ENCODE results near the gene KLHL17. TPM values are rescaled to one million over a fixed set of nuclear protein-coding genes. Genes with fewer than 3 reads are reported as not detected.
"Not testable (repeated sequence)": the region's sequence is repeated elsewhere in the genome, so short reads cannot be mapped to it uniquely, and the experiment has no call there.

Gene KLHL17
- total RNA-seq, 1 experiment from 2014 or later, result 41.4 TPM

- no peak overlapping the region for H2AK5ac ChIP-seq (ENCODE audit: insufficient read length, low read length)
Observed at GRCh38 chr1:993379-993995, 33.1 kb downstream of the KLHL17 start.

GRCh38 chr1:994546-994945 is 34.2 kb downstream of the KLHL17 start:
- H3K14ac ChIP-seq (ENCODE audit: insufficient read depth, low read length); H2BK120ac ChIP-seq (ENCODE audit: low read depth, low read length, poor library complexity, severe bottlenecking); H3K4me3 Mint-ChIP-seq; H2AFZ ChIP-seq (ENCODE audit: low read length); H2BK20ac ChIP-seq (ENCODE audit: low read depth, low read length, poor library complexity, severe bottlenecking); H3K9ac ChIP-seq (ENCODE audit: extremely low read depth, insufficient read length, low read length); H3K79me2 ChIP-seq (ENCODE audit: insufficient read depth, low read length); H4K8ac ChIP-seq (replicated peaks; ENCODE audit: insufficient read length, low read depth, low read length); H3K4me1 ChIP-seq (ENCODE audit: insufficient read depth, low read length); H3K4me2 ChIP-seq (ENCODE audit: insufficient read depth, insufficient read length, low read length); H3T11ph ChIP-seq (ENCODE audit: low read length); H4K91ac ChIP-seq (ENCODE audit: insufficient read length, low read depth, low read length); H3K79me1 ChIP-seq (ENCODE audit: insufficient read depth, low read depth, low read length, poor library complexity, severe bottlenecking); H3K27ac Mint-ChIP-seq; H3K23ac ChIP-seq (ENCODE audit: insufficient read length, low read depth, low read length); H3K18ac ChIP-seq (ENCODE audit: insufficient read length, low read depth, low read length); H2BK5ac ChIP-seq (ENCODE audit: insufficient read length, low read length); H3K4ac ChIP-seq (ENCODE audit: low read depth, low read length); H4K5ac ChIP-seq (ENCODE audit: insufficient read length, low read depth, low read length); H4K20me1 ChIP-seq (ENCODE audit: control insufficient read depth, insufficient read depth, insufficient read length); H3K36me3 Mint-ChIP-seq (ENCODE audit: insufficient read depth in 1 of 3, low read depth in 3 of 3); H2BK12ac ChIP-seq (ENCODE audit: insufficient read length, low read depth, low read length); H3K27ac ChIP-seq (ENCODE audit: insufficient read length, low read depth, low read length); H3K9me3 ChIP-seq (ENCODE audit: control insufficient read depth, low read depth, low read length); H3K56ac ChIP-seq (ENCODE audit: insufficient read length, low read depth, low read length); H2AK5ac ChIP-seq (ENCODE audit: insufficient read length, low read length); H2BK15ac ChIP-seq (ENCODE audit: low read depth, low read length); DNase-seq: not testable (repeated sequence)
- no CpG with 5 or more reads among the region's 6 CpGs for WGBS (ENCODE audit: extremely low coverage, insufficient read length, low lambda C conversion rate)
- Histone ChIP-seq H3K27me3 (ENCODE audit: insufficient read depth, low read length) (peaks cover 29% of the 10 kb centered on the region; the same call in 1 of the 2 replicates), H3K23me2 (ENCODE audit: insufficient read length, low read depth, low read length, poor library complexity, severe bottlenecking) (peaks cover 12% of the 10 kb centered on the region)
- peaks cover 12 to 16% of the 10 kb centered on the region in 2 experiments for H3K9me3 Mint-ChIP-seq
- H3K4me1 Mint-ChIP-seq, result peaks cover 3 to 11% of the 10 kb centered on the region in 2 experiments
- peaks cover 91% of the 10 kb centered on the region for H3K27me3 Mint-ChIP-seq (ENCODE audit: low read depth)

More at GRCh38 chr1:993379-993995, 33.1 kb downstream of the KLHL17 start:
- no peaks in the 10 kb centered on the region for H3K79me1 ChIP-seq (ENCODE audit: insufficient read depth, low read depth, low read length, poor library complexity, severe bottlenecking)
- no peak overlapping the region for H3K23ac ChIP-seq (ENCODE audit: insufficient read length, low read depth, low read length)
- peaks cover 0 to 4% (median 3%) of the 10 kb centered on the region in 3 experiments; a peak in 3 of 7 replicates for H3K36me3 Mint-ChIP-seq (ENCODE audit: insufficient read depth in 1 of 3, low read depth in 3 of 3)
- H3K23me2 ChIP-seq (ENCODE audit: insufficient read length, low read depth, low read length, poor library complexity, severe bottlenecking), result peaks cover 6% of the 10 kb centered on the region
- no peak overlapping the region for H4K91ac ChIP-seq (ENCODE audit: insufficient read length, low read depth, low read length)
- no peak overlapping the region for H2BK15ac ChIP-seq (ENCODE audit: low read depth, low read length)
- H3K14ac ChIP-seq (ENCODE audit: insufficient read depth, low read length), result no peak overlapping the region; the same call in 1 of the 2 replicates
- H3K79me2 ChIP-seq (ENCODE audit: insufficient read depth, low read length), result no peaks in the 10 kb centered on the region
- H3K27me3 Mint-ChIP-seq (ENCODE audit: low read depth), result peaks cover 95% of the 10 kb centered on the region
- H3K9ac ChIP-seq (ENCODE audit: extremely low read depth, insufficient read length, low read length), result no peak overlapping the region
- H3K4me1 ChIP-seq (ENCODE audit: insufficient read depth, low read length), result 0 out of 2 replicates have a peak, but pooled peaks cover 1% of the 10 kb centered on the region
- no peak overlapping the region for H3K27ac Mint-ChIP-seq
- H3K9me3 Mint-ChIP-seq, result peaks cover 19 to 21% of the 10 kb centered on the region in 2 experiments
- no peak overlapping the region for H2BK5ac ChIP-seq (ENCODE audit: insufficient read length, low read length)
- no peaks in the 10 kb centered on the region for H3K9me3 ChIP-seq (ENCODE audit: control insufficient read depth, low read depth, low read length)
- H3K4me3 Mint-ChIP-seq, result no peak overlapping the region
- H4K20me1 ChIP-seq (ENCODE audit: control insufficient read depth, insufficient read depth, insufficient read length), result no peaks in the 10 kb centered on the region
- H2BK20ac ChIP-seq (ENCODE audit: low read depth, low read length, poor library complexity, severe bottlenecking), result no peak overlapping the region
- H3K27me3 ChIP-seq (ENCODE audit: insufficient read depth, low read length), result peaks cover 19% of the 10 kb centered on the region; the same call in 1 of the 2 replicates
- no peak overlapping the region for H3K27ac ChIP-seq (ENCODE audit: insufficient read length, low read depth, low read length)
- no peak for DNase-seq
- TF ChIP-seq CTCF (conservative IDR thresholded peaks at IDR 0.05), result no peak
- H3K56ac ChIP-seq (ENCODE audit: insufficient read length, low read depth, low read length), result no peak overlapping the region
- no peak overlapping the region for H3K4me2 ChIP-seq (ENCODE audit: insufficient read depth, insufficient read length, low read length)
- no peak overlapping the region for H2AFZ ChIP-seq (ENCODE audit: low read length)
- no peak overlapping the region for H4K8ac ChIP-seq (replicated peaks; ENCODE audit: insufficient read length, low read depth, low read length)
- peaks cover 3 to 11% of the 10 kb centered on the region in 2 experiments for H3K4me1 Mint-ChIP-seq
- WGBS (ENCODE audit: extremely low coverage, insufficient read length, low lambda C conversion rate), result no CpG with 5 or more reads among the region's 15 CpGs
- H3K4ac ChIP-seq (ENCODE audit: low read depth, low read length), result no peak overlapping the region
- no peak overlapping the region for H2BK12ac ChIP-seq (ENCODE audit: insufficient read length, low read depth, low read length)
- no peak overlapping the region for H3T11ph ChIP-seq (ENCODE audit: low read length)
- H2BK120ac ChIP-seq (ENCODE audit: low read depth, low read length, poor library complexity, severe bottlenecking), result no peak overlapping the region
- H3K18ac ChIP-seq (ENCODE audit: insufficient read length, low read depth, low read length), result no peak overlapping the region
- H4K5ac ChIP-seq (ENCODE audit: insufficient read length, low read depth, low read length), result no peak overlapping the region

Data from H9 (cell line).